Measurements from ENCODE around the gene TRPC6.

Gene TRPC6

DNA sequence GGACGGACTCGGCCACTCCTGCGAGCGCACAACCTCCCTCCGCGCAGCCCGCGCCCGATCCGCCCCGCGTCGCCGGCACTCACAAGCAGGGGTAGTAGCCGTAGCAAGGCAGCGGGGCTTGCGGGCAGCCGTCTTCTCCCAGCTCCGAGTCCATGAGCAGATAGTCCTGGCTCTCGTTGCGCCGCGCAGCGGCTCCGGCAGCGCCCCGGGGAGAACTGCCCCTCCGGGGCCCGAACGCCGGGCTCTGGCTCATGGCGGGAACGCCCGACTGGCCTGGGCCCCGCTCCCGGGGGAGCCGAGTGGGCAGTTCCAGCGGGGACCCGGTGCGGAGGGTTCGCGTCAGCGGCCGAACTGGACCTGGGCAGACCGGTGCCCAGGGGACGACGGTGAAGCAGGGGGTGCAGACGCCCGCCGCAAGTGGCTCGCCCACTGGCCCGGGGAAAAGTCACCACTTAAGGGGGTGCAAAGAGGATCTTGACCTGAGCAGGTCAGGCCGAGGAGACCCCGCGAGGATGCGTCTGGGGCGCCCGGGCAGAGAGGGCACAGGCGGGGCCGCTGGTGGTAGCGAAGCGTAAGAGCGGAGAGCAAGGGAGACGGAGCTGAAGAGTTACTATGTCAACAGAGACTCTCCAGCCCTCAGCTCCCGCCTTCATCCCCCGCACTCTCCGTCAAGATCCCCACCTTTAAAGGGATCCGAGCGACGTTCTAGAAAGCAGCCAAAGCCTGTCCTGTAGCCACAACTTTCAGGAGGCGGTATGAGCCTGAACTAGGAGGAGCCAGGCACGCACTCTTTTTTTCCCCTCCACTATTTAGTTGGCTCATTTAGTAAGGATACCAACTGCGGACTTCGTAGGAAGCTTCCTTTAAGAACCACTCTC lies at the start of gene TRPC6:
Gene TRPC6, minus strand, starts transcription at position 757 of the 878 bp plus-strand sequence. Its CDS starts 504 bp downstream, at position 253.
- no peak for DNase-seq (ENCODE audit: low read depth)

DNA sequence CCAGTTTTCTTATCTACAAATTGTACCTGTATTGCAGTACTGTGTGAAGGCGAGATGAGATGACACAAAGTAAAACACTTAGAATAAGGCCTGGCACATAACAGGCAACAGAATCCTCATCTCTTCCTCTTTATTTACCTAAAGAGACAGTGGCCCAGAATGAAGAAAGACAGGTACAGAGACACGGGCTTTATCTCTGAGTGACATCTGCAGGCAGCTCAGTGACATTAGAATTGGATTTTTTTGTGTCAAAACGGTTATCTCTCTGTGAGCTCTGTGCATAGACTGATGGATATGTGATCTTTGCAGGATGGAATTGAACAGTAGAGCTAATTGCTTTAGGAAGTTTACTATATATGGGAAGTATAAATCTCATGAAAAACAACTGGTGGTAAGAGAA lies 36.2 kb upstream of the TRPC6 start:
- DNase-seq (ENCODE audit: low read depth): no peak

DNA sequence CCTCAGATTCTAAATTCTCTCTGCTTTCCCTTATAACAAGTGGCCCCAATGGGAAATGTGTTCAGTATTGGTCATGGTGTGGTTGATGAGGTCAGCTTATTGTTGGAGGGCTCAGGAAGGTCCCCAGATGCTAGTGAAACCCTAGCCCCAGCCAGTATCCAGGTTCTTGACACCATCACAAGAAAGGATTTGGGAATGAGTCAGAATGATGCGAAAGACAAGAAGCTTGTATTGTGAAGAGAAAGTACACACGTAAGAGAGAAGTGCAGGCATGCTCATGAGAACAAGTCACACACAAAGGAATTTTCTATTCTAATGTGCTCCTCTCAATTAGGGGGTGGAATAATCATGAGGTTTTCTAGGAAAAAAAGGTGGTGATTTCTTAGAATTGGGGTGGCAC lies 34.9 kb upstream of the TRPC6 start:
- DNase-seq (ENCODE audit: low read depth): peak; percentile 24

DNA sequence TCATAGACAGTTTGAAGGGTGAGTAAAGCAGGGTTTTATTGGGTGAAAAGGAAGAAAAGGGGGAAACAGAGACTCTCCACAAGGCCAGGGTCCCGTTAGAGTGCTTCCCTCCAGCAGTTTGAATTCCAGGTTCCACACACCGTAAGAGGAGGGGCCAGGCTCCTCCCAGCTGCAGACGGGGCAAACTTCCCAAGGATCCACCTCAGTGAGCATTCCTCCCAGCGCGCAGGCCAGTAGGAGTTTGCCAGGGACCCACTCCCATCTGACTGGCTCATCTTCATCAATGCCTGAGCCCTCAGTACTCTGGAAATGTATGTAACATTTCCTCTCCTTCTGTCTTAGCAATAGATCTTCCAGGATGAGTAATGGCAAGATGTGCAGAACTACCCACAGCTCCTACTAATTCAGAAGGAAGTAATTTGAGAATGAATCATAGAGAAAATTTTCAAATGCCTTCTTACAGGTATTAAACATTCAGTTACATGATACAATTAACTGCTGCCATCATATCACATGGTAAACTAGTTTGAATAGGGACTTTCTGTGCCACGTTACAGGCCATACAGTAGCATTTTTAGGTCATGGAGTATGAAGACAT lies 34.0 kb upstream of the TRPC6 start:
- no peak for DNase-seq (ENCODE audit: low read depth)

DNA sequence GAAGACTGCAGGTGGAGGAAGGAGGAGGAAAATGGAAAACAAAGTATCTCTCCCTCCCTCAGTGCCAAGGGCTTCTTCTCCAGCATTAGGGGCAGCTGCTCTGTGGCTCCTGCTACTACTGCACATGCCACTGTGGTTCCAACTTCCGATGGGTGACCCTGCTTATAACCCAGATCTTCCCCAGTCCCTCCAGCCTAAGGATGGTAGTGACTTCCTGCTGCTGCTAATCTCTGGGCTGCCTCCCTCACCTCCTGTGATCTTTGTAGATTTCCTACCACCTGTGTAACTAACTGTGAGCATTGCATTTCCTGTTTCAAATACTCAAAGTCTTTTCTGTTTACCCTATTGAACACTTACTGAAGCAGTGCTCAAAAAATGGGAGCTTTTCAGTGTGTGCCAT lies 28.7 kb upstream of the TRPC6 start:
- DNase-seq (ENCODE audit: low read depth): no peak

DNA sequence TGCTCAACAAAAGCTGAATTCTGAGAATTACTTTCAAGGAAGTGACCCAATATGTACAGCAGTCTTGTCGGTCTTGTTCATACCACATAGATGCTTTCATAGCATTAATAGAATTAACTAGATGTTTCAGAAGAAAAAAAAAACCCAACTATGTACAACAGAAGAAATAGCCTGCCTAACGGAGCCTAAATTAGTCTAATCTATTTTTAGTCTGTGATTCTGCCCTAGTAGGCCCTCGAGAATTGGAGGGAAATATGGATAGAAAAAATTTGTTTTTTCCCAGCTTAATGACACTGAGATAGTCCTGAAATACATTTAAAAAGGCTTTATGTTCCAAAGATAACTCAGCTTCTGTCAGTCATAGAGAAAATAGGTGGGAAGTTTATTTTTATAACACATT lies 17.1 kb upstream of the TRPC6 start:
- DNase-seq (ENCODE audit: low read depth): no peak

DNA sequence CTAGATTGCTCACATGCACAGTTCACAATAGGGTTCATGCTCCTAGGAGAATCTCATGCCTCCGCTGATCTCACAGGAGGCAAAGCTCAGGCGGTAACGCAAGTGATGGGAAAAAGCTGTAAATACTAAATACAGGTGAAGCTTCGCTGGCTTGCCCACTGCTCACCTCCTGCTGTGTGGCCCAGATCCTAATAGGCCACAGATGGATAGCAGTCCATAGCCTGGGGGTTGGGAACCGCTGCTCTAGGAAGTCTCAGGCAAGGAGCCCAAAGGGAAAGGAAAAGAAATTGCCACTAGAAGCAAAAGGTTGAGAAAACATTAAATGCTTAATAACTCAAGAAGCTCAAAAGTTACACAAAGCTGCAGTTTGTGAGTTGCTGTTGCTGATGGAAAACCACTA lies 3.2 kb upstream of the TRPC6 start:
- DNase-seq (ENCODE audit: low read depth): no peak

DNA sequence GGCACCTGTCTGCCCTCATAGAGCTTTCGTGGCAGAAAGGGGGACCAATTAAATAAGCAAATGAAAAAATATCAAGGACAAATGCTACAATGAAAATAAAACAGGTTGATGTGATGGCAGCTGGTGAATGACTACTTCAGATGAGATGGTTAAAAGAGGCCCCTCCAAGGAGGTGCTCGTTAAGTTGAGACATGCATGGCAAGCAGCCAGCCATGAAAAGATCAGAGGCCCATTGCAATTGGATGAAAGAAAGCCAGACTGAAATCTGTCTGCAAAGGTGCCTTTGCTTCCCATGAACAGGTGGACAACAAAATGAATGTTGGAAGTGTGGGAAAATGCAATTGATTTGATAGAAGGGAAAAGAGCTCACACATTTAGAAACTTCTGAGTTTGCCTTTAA lies 848 bp upstream of the TRPC6 start:
- DNase-seq (ENCODE audit: low read depth): no peak

DNA sequence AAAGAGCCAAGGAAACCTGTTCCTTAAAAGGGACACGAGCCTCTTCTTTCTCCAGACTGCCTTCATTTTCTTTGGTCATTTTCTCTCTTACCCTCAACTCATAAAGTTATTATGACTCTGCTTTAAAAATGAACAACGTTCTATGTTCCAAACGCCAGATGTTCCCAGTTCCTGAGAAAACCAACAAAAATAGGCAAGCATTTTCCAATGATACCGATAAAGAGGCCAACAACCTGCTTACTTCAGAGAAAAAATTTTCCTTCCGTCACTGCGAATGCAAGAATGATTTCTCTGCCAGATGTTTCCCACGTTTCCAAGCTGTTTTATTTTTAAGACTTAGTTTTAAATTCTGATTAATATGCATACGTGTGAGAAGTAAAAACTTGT lies 315 bp upstream of the TRPC6 start:
- DNase-seq (ENCODE audit: low read depth): no peak

DNA sequence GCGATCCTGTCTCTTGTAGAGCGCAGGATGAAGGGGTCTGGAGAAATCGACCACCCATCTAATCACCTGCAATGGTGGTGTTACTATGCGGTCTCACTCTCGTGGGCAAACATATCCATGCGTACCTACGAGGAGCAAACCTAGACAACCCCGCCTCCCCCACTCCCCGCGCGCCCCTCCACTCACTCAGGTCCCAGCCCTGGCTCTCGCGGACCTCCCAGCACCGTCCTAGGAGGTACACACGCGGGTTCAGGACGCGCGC lies 887 bp downstream of the TRPC6 start:
- no peak for DNase-seq (ENCODE audit: low read depth)

DNA sequence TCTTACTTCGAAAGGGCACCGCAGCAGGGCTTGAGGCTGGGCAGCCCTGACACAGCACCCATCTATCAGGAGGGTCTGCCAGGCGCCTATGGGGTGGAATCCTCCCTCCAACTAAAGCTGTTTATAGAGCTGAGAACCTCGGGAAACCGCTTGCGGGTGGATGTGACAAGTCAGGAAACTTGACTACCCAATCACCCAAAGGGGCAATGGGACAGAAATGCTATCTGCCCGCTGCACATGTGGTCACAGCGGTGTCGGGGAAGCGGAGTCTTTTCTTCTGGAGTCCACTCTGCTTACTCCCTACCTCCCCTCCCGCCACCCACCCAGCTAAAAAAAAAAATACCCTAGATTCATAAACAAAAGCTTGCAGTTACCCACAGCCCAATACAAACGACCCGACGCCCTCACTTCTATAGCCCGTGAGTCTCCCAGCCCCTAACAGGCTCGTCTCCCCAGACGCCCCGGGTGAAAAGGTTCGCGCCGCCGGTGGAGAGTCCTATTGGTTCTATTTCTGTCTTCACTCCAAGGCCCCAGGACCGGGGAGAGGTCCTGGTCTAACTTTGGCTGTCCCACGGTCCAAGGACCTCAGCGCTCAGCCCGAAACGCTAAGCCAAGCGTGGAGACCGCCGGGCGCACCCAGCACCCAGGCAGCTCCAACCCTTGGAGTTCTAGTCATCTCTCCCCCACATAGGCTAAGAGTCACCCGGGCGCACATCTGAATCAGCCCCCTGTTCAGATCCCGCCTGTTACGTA lies 1.4 kb downstream of the TRPC6 start:
- no peak for DNase-seq (ENCODE audit: low read depth)

DNA sequence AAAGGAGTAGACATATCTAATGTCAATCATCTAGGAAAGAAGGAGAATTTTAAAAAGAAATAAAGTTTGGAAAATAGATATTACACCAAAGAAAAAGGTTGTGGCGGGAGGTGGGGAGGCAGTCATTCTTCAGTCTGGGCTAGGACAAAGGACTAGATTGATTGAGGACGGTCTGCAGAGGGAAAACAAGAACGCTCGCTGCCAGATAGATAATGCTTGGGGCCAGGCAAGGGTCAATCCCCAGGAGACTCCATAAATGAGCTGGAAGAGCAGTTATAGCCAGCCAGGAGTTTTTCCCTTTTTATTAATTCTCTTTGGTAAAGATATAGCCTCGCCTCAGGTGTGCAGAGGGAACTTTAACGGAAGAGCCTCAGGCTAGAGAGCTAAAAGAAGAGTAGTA lies 6.3 kb downstream of the TRPC6 start:
- no peak for DNase-seq (ENCODE audit: low read depth)

DNA sequence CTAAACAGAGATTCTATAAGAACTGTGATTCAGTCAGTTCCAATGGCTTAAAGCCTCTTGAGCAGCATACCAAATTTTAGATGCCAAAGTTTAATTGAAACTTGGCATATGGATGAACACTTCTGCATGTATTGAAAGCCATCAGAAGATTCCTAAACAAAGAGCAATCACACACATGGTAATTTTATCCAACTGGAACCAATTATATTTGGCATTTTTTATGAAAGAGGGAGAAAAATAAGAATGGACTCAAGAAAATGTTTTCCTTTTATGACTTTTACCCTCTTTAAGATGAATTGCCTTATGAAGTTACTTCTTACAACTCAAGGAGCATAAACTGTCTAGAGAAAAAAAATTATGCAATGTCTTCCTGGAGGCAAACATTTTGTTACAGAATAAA lies 7.4 kb downstream of the TRPC6 start:
- DNase-seq (ENCODE audit: low read depth): no peak

DNA sequence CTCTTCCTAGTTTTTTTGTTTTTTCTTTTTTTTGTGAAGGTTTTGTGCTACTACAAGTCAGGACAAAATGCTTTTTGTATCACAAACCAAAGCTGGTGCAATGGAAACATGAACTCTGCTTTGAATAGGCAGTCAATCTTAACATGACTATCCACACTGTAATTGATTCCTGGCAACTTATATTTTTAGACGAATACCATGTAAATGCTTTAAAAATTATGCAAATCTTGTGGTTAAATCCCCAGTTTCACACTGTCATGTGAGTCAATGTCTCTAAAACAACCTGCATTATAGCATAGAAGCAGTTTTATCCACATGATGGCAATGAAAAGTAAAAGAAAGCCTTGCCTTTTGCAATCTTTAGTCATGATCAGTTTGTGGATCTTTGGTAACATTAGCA lies 8.9 kb downstream of the TRPC6 start:
- no peak for DNase-seq (ENCODE audit: low read depth)

DNA sequence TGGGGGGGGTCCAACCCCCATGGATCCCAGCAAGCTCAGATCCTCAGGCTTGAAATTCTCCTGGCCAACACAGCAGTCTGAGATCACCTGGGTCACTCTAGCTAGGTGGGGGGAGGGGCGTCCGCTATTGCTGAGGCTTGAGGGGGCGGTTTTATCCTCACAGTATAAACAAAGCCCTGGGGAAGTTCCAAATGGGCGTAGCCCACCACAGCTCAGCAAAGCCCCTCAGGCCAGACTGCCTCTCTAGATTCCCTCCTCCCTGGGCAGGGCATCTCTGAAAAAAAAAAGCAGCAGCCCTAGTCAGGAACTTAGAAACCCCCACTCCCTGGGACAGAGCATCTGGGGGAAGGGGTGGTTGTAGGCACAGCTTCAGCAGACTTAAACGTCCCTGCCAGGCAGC lies 16.7 kb downstream of the TRPC6 start:
- no peak for DNase-seq (ENCODE audit: low read depth)

DNA sequence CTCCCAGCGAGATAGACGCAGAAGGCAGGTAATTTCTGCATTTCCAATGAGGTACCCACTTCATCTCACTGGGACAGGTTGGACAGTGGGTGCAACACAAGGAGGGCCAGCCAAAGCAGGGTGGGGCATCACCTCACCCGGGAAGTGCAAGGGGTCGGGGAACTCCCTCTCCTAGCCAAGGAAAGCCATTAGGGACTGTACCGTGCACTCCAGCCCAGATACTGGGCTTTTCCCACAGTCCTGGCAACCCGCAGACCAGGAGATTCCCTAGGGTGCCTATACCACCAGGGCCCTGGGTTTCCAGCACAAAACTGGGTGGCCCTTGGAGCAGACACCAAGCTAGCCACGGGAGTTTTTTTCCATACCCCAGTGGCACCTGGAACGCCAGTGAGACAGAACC lies 17.2 kb downstream of the TRPC6 start:
- no peak for DNase-seq (ENCODE audit: low read depth)

DNA sequence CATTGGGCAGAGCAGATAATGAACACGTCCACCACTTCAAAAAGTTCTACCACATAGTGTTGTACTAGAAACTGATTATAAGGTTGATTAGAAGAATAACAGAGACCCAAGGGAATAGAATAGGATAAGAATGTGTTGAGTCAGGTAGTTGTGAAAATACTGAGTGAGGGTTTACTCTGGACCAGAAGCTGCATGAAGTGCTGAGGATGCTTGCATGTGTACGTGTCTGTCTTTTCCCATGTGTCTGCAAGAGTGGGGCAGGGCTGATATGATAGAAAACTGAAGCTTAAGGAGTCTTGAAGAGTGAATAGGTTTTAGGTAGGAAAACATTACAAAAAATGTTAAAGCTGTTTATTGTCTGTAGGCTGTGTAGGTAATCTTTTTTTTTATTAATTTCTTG lies 20.6 kb downstream of the TRPC6 start:
- no peak for DNase-seq (ENCODE audit: low read depth)

DNA sequence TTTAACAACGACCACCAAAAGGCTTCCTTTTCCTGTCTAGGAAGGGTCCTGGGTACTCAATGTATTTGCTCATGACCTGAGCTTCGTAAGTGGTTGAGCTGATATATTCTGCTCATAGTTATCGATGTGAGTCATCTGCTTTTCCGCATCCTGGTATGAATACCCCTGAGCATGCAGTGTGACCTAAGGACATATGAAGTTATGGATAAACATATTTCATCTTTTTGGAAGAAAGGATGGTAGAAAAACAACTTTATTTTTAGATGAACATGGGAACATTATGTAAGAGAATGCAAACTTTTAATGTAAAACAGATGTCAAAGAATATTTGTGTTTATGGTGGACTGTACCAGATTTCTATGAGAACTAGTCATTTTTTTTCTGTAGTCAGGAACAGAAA lies 28.4 kb downstream of the TRPC6 start:
- peak; percentile 17 for DNase-seq (ENCODE audit: low read depth)

DNA sequence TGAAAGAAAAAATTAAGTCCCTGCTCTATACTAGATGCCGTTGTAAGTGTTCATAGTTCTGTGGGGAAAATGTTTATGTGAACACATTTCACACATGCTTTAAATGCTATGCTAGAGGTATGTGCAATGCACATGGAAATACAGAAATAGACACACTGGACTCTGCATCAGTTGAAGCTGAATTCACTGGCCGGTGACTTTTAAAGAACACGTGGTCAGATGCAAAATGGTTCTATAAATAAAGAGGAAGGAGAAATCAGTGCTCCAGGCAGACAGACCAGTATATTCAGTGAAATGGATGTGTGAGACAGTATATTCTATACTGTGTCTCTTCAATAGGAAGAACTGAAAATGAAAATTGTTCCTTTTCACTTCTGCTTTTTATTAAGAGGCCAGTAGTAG lies 29.9 kb downstream of the TRPC6 start:
- DNase-seq (ENCODE audit: low read depth): no peak

DNA sequence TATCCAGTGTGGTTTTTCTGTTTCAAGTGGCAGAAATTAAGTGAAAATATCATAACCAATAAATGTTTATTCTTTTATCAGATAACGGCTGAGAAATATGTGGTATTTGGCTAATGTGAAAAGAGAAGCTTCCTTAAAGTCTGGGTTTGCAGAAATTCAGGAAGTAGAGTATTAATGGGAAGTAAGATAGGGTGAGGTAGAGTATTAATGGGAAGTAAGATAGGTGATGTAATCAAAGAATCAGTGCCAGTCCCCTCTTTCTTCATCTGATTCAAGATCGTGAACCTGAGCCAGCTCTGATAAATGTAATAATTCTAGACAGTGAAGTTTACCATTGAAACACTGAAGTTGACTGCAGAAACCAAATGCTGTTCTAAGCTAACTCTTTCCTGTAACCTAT lies 30.9 kb downstream of the TRPC6 start:
- no peak for DNase-seq (ENCODE audit: low read depth)

DNA sequence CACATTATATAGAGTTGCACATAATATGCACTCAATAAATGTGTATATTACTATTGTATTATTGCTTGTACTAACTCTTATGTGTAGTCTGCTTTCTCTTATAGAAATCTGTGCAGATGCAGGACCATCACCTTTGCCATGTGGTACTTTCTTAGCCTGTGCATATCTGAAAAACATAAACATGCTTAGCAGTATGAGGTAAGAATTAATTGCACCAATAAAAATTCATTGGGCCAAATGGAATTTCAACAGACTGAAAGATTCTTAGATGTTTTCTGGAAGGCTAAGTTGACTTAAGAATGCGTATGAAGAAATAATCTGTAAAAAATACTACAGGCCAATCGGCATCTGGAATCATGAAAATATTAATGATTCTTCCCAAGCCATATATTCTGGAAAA lies 55.3 kb downstream of the TRPC6 start:
- DNase-seq (ENCODE audit: low read depth): no peak

DNA sequence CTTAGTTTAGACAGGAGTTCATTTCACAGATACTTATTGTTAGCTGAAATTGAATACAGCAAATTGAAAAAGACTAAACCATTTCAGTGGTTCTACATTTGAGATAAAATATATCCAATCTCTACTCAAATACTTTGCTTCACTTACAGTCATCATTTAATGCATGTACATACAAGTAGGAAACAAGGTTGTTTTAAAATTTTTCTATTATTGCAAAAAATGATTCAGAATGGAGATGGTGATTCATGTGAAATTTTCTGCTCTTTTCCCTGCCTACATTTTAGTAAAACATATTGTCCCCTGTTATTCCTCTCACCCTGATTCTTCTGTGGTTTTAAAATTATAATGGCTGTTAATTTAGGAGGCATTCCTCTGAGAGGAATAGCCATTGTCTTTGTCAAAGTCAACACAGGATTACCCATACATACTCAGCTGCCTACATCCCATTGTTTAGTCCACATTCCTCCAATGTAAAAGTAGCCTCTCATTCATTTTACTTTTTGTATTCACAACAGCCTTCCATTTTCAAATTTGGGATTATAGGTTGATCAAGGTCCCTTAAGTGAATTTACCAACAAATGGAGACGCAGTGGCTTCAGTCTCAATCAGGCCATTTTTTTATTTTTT lies 60.1 kb downstream of the TRPC6 start:
- DNase-seq (ENCODE audit: low read depth): no peak

DNA sequence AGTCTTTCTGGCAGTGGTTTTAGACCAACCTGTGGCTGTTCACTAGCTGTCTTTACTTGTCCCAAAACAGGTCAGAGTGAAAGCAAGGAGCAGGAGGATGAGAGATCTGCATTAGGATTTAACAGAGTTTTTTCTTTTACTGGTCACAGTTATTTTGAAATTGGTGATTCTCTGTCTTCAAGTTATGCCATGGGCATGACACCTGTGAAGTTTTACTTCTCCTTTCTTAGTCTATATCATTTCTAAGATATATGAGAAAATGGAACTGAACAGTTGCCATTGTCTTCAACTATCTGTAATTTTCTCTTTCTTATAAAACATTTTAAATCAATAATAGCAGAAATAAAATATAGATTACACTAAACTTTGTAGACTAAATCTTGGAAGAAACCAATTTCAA lies 60.6 kb downstream of the TRPC6 start:
- DNase-seq (ENCODE audit: low read depth): no peak
